GM12873 (cell line): Measurements from ENCODE around the gene LY86.

Source experiments
- TF ChIP-seq, protein P1 (sequence below): IDR thresholded peaks from 2 replicates; pipeline ENCODE4 v1.5.1; 2012; ENCODE audit warnings: low read depth, mild to moderate bottlenecking, moderate library complexity, low read length, control low read depth; ENCODE audit not compliant: insufficient read depth; ENCODE audit errors: missing control alignments

LY86 gene

DNA sequence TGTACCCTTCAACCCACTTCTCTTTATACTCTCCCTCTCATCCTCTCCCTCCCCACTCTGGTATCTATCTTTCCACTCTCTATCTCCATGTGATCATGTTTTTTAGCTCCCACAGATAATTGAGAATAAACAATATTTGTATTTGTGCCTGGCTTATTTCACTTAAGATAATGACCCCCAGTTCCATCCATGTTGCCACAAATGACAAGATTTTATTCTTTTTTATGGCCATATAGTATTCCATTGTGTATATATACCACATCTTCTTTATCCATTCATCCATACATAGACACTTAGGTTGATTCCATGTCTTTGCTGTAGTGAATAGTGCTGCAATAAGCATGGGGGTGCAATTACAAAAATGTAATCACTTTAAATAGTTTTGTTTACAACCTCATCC, 62.3 kb downstream of the LY86 start:
- TF ChIP-seq, protein P1, sequence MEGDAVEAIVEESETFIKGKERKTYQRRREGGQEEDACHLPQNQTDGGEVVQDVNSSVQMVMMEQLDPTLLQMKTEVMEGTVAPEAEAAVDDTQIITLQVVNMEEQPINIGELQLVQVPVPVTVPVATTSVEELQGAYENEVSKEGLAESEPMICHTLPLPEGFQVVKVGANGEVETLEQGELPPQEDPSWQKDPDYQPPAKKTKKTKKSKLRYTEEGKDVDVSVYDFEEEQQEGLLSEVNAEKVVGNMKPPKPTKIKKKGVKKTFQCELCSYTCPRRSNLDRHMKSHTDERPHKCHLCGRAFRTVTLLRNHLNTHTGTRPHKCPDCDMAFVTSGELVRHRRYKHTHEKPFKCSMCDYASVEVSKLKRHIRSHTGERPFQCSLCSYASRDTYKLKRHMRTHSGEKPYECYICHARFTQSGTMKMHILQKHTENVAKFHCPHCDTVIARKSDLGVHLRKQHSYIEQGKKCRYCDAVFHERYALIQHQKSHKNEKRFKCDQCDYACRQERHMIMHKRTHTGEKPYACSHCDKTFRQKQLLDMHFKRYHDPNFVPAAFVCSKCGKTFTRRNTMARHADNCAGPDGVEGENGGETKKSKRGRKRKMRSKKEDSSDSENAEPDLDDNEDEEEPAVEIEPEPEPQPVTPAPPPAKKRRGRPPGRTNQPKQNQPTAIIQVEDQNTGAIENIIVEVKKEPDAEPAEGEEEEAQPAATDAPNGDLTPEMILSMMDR = no peak

DNA sequence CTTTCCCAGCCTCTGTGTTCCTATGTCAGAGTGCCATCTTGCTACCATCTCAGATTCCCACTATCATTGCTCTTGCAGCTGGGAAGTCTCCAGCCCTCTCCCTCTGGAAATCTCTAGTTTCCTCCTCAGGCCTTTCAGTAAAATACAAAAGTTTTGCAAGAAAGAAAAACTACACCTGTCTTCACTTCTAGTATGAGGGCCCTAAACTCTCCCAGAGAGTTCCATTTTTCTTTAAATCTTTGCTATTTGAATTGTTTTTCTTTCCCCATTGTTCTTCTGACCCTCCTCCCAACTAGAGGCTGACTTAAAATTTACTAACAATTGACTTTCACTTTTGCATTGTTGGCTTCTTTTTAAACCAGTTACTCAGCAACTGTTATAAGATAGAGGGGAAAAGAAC, 62.8 kb downstream of the LY86 start:
- TF ChIP-seq, protein P1 = no peak

DNA sequence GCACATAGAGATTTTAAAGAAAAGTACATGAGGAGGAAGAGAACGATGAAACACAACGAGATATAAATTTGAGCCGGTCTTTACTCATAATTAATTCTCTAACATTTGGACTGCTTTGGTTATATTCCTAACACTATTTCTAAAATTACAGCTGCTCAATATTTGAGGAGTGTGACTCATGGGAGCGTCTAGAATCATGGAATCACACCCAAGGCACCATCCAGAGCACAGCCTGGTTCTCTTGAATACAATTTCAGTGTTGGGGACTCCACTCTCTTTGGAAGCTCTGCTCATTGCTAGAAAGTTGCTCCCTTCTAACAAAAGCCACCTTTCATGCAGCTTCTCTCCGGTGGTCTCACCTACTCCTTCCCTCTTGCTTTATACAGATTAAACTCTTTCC, 64.4 kb downstream of the LY86 start:
- TF ChIP-seq, protein P1 = no peak

DNA sequence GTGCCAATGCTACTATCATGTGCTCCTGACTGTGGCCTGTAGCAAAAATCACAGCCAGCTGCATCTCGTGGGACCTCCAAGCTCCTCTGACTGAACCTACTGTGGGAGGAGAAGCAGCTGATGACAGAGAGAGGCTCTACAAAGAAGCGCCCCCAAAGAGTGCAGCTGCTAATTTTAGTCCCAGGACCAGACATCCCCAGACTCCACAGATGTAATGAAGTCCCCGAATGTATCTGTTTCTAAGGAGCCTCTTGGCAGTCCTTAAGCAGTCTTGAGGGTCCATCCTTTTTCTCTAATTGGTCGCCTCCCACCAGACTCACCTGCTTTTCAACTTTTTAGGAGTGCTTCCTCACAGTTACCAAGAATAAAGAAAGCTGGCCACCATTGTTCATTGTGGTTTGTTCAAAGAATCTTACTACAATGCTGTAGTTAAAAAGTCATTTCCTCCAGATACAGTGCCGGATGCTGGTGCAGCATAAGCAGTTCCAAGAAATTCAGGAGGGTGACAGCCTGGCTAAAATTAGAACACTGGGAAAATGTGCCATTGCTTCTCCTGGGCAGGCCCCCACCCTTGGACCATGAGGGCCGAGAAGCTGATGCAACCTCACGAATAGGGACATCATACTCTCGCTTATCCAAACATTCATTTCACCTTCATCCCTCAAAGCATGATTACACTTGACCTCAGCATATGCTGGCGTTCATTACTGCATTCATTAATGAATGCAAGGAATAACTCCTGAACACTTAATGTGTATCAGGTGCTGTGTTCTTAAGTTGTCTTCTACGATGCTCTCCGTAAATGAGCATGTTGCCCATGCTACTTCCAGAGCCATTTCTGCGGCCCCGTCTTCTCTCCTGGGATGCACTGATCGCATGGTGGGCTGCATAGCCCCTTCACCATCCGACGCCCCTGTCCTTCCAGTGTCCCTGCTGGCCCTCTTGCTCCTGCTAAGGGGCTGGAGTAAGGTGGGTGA, 66.4 kb downstream of the LY86 start:
- TF ChIP-seq, protein P1 = no peak

DNA sequence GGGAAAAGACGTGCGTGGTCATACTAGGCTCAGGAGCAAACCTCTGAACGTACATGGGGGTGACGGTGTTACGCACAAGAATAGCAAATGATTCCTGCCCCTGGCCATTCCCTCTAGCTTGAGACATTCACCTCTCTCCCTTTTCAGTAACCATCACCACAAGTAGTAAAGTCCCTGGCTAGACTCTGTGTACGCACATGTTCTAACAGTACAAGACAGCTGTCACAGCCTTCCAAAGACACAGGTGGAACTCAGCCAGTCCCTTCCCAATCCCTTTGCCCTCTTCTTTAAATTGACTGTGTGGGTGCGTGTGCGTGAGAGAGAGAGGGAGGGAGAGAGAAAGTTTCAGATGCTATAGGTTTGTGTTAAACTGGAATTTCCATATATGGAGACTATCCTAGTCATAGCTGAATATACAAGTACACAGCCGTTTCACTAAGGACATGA, 67.3 kb downstream of the LY86 start:
- TF ChIP-seq, protein P1 = no peak

DNA sequence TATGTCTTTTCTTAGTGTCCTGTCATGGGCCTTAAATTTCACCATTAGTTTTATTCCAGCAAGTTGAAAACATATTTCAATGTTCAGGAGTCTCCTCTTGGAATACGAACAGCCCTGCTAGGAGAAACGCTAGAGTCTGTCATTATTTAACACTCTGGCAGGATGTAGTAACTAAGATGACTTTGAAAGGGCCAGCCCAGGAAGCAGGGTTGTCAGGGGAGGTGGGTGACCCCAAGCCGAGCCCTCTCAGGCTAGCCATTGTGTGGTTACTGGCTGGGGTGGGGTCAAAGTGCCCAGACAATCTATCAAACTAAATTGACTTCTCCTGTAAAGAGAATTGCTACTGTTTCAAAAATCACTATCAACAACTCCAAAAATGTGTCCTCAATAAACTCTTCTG, 67.8 kb downstream of the LY86 start:
- TF ChIP-seq, protein P1 = no peak

DNA sequence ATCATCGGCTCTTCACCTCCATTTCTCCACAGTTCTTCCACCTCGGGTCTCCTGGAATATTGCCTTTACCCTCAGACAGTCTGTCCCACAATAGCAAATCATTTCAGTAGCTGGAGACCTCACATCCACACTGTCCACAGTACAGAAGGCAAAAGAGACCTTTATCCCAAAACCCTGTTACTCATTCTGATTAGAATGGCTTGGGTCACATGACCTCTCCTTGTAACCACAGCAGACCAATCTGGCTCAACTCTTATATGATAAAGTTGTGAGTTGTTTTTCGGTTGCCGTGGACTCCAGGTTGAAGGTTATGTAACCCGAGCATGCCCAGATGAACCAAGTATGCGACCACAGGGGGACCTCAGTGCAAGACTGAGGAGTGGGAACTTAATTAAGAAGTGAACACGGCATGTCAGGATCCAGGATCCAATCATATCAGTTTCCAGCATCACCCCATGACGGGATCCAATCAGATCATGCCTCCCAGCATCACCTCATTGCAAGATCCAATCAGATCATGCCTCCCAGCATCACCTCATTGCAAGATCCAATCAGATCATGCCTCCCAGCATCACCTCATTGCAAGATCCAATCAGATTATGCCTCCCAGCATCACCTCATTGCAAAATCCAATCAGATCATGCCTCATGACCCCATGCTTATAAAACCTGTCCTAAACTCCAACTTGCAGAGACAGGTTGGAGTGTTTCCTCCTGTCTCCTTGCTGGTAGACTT, 68.7 kb downstream of the LY86 start:
- TF ChIP-seq, protein P1 = no peak
